ENCODE measurements around the gene SMIM22. TPM values are rescaled to one million over a fixed set of nuclear protein-coding genes. Genes with fewer than 3 reads are reported as not detected.

SMIM22 gene
- total and polyA plus RNA-seq, 2 of the 8 experiments (the other 6 are each of a cell fraction or from before 2014, with no cell fraction given), result not detected

DNA sequence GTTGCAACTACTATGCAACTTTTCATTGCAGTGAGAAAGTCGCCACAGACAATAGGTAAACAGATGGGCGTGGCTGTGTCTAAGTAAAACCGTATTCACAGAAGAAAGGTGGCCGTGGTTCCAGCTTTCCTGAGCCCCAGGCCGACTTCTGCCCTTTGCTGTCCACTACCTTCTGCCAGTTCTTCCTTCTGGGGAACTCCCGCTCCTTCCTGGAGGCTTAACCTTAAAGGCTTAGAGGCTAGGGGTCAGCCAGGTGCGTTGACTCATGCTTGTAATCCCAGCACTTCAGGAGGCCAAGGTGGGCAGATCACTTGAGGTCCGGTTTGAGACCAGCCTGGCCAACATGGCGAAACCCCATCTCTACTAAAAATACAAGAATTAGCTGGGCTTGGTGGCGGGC is 4.9 kb upstream of the SMIM22 start:
- Histone ChIP-seq H3K9ac (replicated peaks in 1 of 4; ENCODE audit: extremely low read depth in 1 of 4, low read depth in 3 of 4, low read length in 3 of 4) (no peak overlapping the region), H3K79me2 (ENCODE audit: control insufficient read depth in 1 of 2, insufficient read depth in 2 of 2, low read length in 2 of 2) (no peaks in the 10 kb centered on the region), H4K5ac (ENCODE audit: insufficient read length, low read depth, low read length) (no peak overlapping the region), H2AFZ (ENCODE audit: low read length) (no peak overlapping the region), H2BK20ac (ENCODE audit: low read length) (no peak overlapping the region), H2BK120ac (replicated peaks; ENCODE audit: low read depth, low read length) (no peak overlapping the region), H3K9me3 (ENCODE audit: insufficient read depth in 2 of 2, low read depth in 1 of 2, low read length in 1 of 2) (no peaks in the 10 kb centered on the region), H3K18ac (ENCODE audit: extremely low read depth, low read length) (no peak overlapping the region), H3K56ac (replicated peaks; ENCODE audit: insufficient read length, low read depth, low read length) (no peak overlapping the region), H3K23me2 (ENCODE audit: low read depth, low read length) (no peaks in the 10 kb centered on the region), H2BK15ac (ENCODE audit: low read length) (no peak overlapping the region), H4K8ac (ENCODE audit: extremely low read depth, insufficient read depth, low read length) (no peak overlapping the region), H4K20me1 (replicated peaks in 1 of 2; ENCODE audit: control insufficient read depth in 1 of 2, insufficient read depth in 2 of 2, low read length in 2 of 2) (no peaks in the 10 kb centered on the region), H3K4me2 (ENCODE audit: insufficient read depth in 1 of 2, low read depth in 2 of 2, low read length in 2 of 2) (no peak overlapping the region), H3K79me1 (ENCODE audit: low read depth, low read length) (no peaks in the 10 kb centered on the region), H2AK5ac (ENCODE audit: low read depth, low read length) (no peak overlapping the region), H3K27me3 (replicated peaks in 1 of 4; ENCODE audit: control insufficient read depth in 3 of 4, extremely low read depth in 1 of 4, insufficient read depth in 3 of 4, low read length in 3 of 4) (no peaks in the 10 kb centered on the region; a peak in 1 of 7 replicates), H3K4ac (replicated peaks; ENCODE audit: insufficient read length, low read depth, low read length) (no peak overlapping the region), H3K23ac (ENCODE audit: insufficient read length) (no peak overlapping the region), H3K14ac (ENCODE audit: insufficient read length) (no peak overlapping the region), H3K4me1 (replicated peaks in 1 of 4; ENCODE audit: control insufficient read depth in 3 of 4, insufficient read depth in 4 of 4, low read length in 3 of 4) (peaks cover 0 to 13% (median 4%) of the 10 kb centered on the region in 4 experiments; a peak in 5 of 7 replicates), H3K4me3 (ENCODE audit: extremely low read depth in 1 of 4, insufficient read depth in 2 of 4, low read depth in 3 of 4, low read length in 4 of 4) (no peak overlapping the region), H2BK5ac (ENCODE audit: low read depth, low read length) (no peak overlapping the region), H2BK12ac (ENCODE audit: low read depth, low read length) (no peak overlapping the region), H3K27ac (ENCODE audit: low read depth, low read length) (no peak overlapping the region), H3K36me3 (ENCODE audit: control insufficient read depth in 2 of 4, insufficient read depth in 4 of 4, low read length in 3 of 4) (no peaks in the 10 kb centered on the region), H4K91ac (replicated peaks; ENCODE audit: insufficient read length, low read length) (no peak overlapping the region)
- 89% methylated on average over 10 of the region's 10 CpGs; no CpG with 5 or more reads in 1 of the 2 experiments for WGBS, 2 experiments (ENCODE audit: extremely low coverage in 1 of 2, insufficient coverage in 1 of 2, insufficient read length in 1 of 2, insufficient replicate concordance in 2 of 2, low coverage in 1 of 2, low lambda C conversion rate in 2 of 2, missing lambda C conversion rate in 1 of 2)
- FAIRE-seq (no peak), DNase-seq (ENCODE audit: low read depth in 1 of 2, low spot score in 2 of 2) (no peak)
- CTCF ChIA-PET (ENCODE audit: partially characterized antibody), result interaction anchor here (0.7 to 0.9 kb wide), 2 partner anchors 205 to 283 kb away, joined by 3 read pairs; no protein-coding TSS in a partner anchor
- POLR2A ChIA-PET (ENCODE audit: partially characterized antibody), result interaction anchor here (0.6 to 4.7 kb wide), 2 partner anchors 12 to 18 kb away, joined by 3 to 21 read pairs; partner anchors contain the start of gene ROGDI
- TF ChIP-seq EGR1 (IDR thresholded peaks at IDR 0.05; ENCODE audit: borderline replicate concordance, low read depth, low read length) (no peak), EP300 (IDR thresholded peaks at IDR 0.05; ENCODE audit: borderline replicate concordance in 1 of 2, low read depth in 2 of 2, low read length in 2 of 2) (no peak), RNF2 (IDR thresholded peaks at IDR 0.05; ENCODE audit: borderline replicate concordance, low read depth, low read length, missing control alignments, poor library complexity, severe bottlenecking) (no peak), SIN3A (conservative IDR thresholded peaks at IDR 0.05 in 1 of 2, IDR thresholded peaks at IDR 0.05 in 1 of 2; ENCODE audit: low read depth in 1 of 2, low read length in 2 of 2) (no peak), TAF1 (IDR thresholded peaks at IDR 0.05; ENCODE audit: low read depth, low read length) (no peak), NANOG (IDR thresholded peaks at IDR 0.05; ENCODE audit: insufficient read depth, low read depth, low read length, poor library complexity, severe bottlenecking) (no peak), KDM4A (IDR thresholded peaks at IDR 0.05; ENCODE audit: low read depth, low read length, severe bottlenecking) (no peak), POLR2AphosphoS5 (IDR thresholded peaks at IDR 0.05; ENCODE audit: low read depth, low read length) (no peak), CTBP2 (IDR thresholded peaks at IDR 0.05; ENCODE audit: borderline replicate concordance, insufficient read depth, insufficient read length, low read length) (no peak), CBX8 (IDR thresholded peaks at IDR 0.05; ENCODE audit: borderline replicate concordance, low read depth, low read length) (no peak)

All from H1 (cell line).